ENCODE data around the gene PIGQ. TPM values are rescaled to one million over a fixed set of nuclear protein-coding genes. Genes with fewer than 3 reads are reported as not detected.
A peak's percentile ranks its signal among the peaks of the same experiment; 100 is the strongest.

PIGQ gene
- polyA plus RNA-seq, 3 donors = 11.4 to 39.8 (median 12.1) TPM

- 93% methylated on average over 13 of the region's 14 CpGs for WGBS (ENCODE audit: insufficient coverage)
- peaks cover 28% of the 10 kb centered on the region for H3K4me1 Mint-ChIP-seq
- H4K20me1 ChIP-seq (ENCODE audit: insufficient read depth, low read length) = no peaks in the 10 kb centered on the region
- peak overlapping the region; percentile 57 to 88 for H3K4me3 Mint-ChIP-seq
- peak overlapping the region in 4 of 7 donors; percentile 40 to 68 (median 46) for H3K27ac Mint-ChIP-seq
- H2AFZ ChIP-seq (ENCODE audit: insufficient read depth, low read depth, low read length, poor library complexity, severe bottlenecking) = no peak overlapping the region
- no peak overlapping the region for H3K4me2 ChIP-seq (replicated peaks; ENCODE audit: extremely low read depth, low read length, poor library complexity, severe bottlenecking)
- H3K4me1 ChIP-seq (ENCODE audit: control insufficient read depth in 1 of 2, insufficient read depth in 2 of 2, low read length in 2 of 2) = peaks cover 31 to 36% of the 10 kb centered on the region in 2 donors
- H3K27me3 ChIP-seq (ENCODE audit: control insufficient read depth in 2 of 2, insufficient read depth in 2 of 2, low read length in 2 of 2) = peaks cover 0 to 7% of the 10 kb centered on the region in 2 donors
- H3K27ac ChIP-seq (ENCODE audit: low read depth in 1 of 2, low read length in 2 of 2) = no peak overlapping the region
- no peak overlapping the region for H3K4me3 ChIP-seq (replicated peaks in 1 of 3; ENCODE audit: low read depth in 2 of 3, low read length in 3 of 3)
- H3K79me2 ChIP-seq (ENCODE audit: insufficient read depth, low read length) = peaks cover 32% of the 10 kb centered on the region
- no peaks in the 10 kb centered on the region for H3K9me3 ChIP-seq (replicated peaks in 1 of 2; ENCODE audit: control insufficient read depth in 1 of 2, insufficient read depth in 1 of 2, low read length in 2 of 2)
- DNase-seq = no peak
- peaks cover 0 to 3% (median 0%) of the 10 kb centered on the region in 7 donors for H3K9me3 Mint-ChIP-seq
- peaks cover 0 to 2% of the 10 kb centered on the region in 2 donors for H3K36me3 ChIP-seq (replicated peaks in 1 of 2; ENCODE audit: control insufficient read depth in 1 of 2, insufficient read depth in 2 of 2, low read length in 2 of 2)
- intact Hi-C loops (cut with micrococcal nuclease) = loop anchor here (5.0 kb wide), 1 partner anchor 95 kb away; the partner anchor contains the start of genes JMJD8 (in 2 of the 2) and STUB1 (in 2 of the 2)
- peaks cover 2 to 16% (median 12%) of the 10 kb centered on the region in 3 donors for H3K27me3 Mint-ChIP-seq (ENCODE audit: low read depth in 3 of 3)
- no peak overlapping the region for H3K9ac ChIP-seq (ENCODE audit: insufficient read depth, low read length, poor library complexity, severe bottlenecking)
- H3K36me3 Mint-ChIP-seq = no peaks in the 10 kb centered on the region
- no peak for TF ChIP-seq CTCF (IDR thresholded peaks at IDR 0.05)
Observed at GRCh38 chr16:586645-587590, 17.1 kb downstream of the PIGQ start.

GRCh38 chr16:588639-588888, 18.8 kb downstream of the PIGQ start:
- H3K36me3 Mint-ChIP-seq = peaks cover 0 to under 1% of the 10 kb centered on the region in 2 donors
- intact Hi-C loops (cut with micrococcal nuclease) = loop anchor here (2.0 to 5.0 kb wide), 3 partner anchors 48 to 94 kb away; partner anchors contain the start of genes JMJD8 (in 2 of the 2), METTL26 (in 2 of the 2), STUB1 (in 2 of the 2) and CAPN15 (in 1 of the 2)
- H3K4me3 Mint-ChIP-seq = peak overlapping the region; percentile 88 to 93
- H3K27me3 ChIP-seq (ENCODE audit: control insufficient read depth in 2 of 2, insufficient read depth in 2 of 2, low read length in 2 of 2) = peaks cover 0 to 7% of the 10 kb centered on the region in 2 donors
- peak overlapping the region; percentile 78 for H3K4me2 ChIP-seq (replicated peaks; ENCODE audit: extremely low read depth, low read length, poor library complexity, severe bottlenecking)
- peak overlapping the region; percentile 96 to 99 (median 98) for H3K27ac Mint-ChIP-seq
- H4K20me1 ChIP-seq (ENCODE audit: insufficient read depth, low read length) = peaks cover 8% of the 10 kb centered on the region
- TF ChIP-seq CTCF (IDR thresholded peaks at IDR 0.05) = no peak
- H3K36me3 ChIP-seq (replicated peaks in 1 of 2; ENCODE audit: control insufficient read depth in 1 of 2, insufficient read depth in 2 of 2, low read length in 2 of 2) = no peaks in the 10 kb centered on the region
- peaks cover 44% of the 10 kb centered on the region for H3K4me1 Mint-ChIP-seq
- peak overlapping the region; percentile 86 for H2AFZ ChIP-seq (ENCODE audit: insufficient read depth, low read depth, low read length, poor library complexity, severe bottlenecking)
- no peaks in the 10 kb centered on the region for H3K9me3 ChIP-seq (replicated peaks in 1 of 2; ENCODE audit: control insufficient read depth in 1 of 2, insufficient read depth in 1 of 2, low read length in 2 of 2)
- H3K79me2 ChIP-seq (ENCODE audit: insufficient read depth, low read length) = peaks cover 48% of the 10 kb centered on the region
- peak overlapping the region; percentile 89 for H3K9ac ChIP-seq (ENCODE audit: insufficient read depth, low read length, poor library complexity, severe bottlenecking)
- WGBS (ENCODE audit: insufficient coverage) = 1% methylated on average over 21 of the region's 21 CpGs
- H3K4me3 ChIP-seq (replicated peaks in 1 of 3; ENCODE audit: low read depth in 2 of 3, low read length in 3 of 3) = peak overlapping the region; percentile 70 to 92 (median 86)
- H3K27me3 Mint-ChIP-seq (ENCODE audit: low read depth in 3 of 3) = peaks cover 2 to 16% (median 12%) of the 10 kb centered on the region in 3 donors
- peak overlapping the region; percentile 86 to 91 for H3K27ac ChIP-seq (ENCODE audit: low read depth in 1 of 2, low read length in 2 of 2)
- H3K4me1 ChIP-seq (ENCODE audit: control insufficient read depth in 1 of 2, insufficient read depth in 2 of 2, low read length in 2 of 2) = peaks cover 48 to 52% of the 10 kb centered on the region in 2 donors
- peaks cover 0 to 3% (median 0%) of the 10 kb centered on the region in 7 donors for H3K9me3 Mint-ChIP-seq
- peak; percentile 46 to 73 (median 66) for DNase-seq

Data from CD14-positive monocyte (primary cell).